Measurements from ENCODE around the gene RAPGEF2.

- TF ChIP-seq ZNF274 (IDR thresholded peaks at IDR 0.05; ENCODE audit: low read depth, low read length), result no peak
- no peak for TF ChIP-seq YY1 (IDR thresholded peaks at IDR 0.05; ENCODE audit: insufficient read depth, insufficient read length)
Measured at GRCh38 chr4:159370286-159370685, 267.4 kb downstream of the RAPGEF2 start.
